ENCODE results near the gene SCN1B. TPM values are rescaled to one million over a fixed set of nuclear protein-coding genes. Genes with fewer than 3 reads are reported as not detected.

Gene SCN1B
- total RNA-seq, result 10.6 and 15.6 TPM in 2 replicates

DNA sequence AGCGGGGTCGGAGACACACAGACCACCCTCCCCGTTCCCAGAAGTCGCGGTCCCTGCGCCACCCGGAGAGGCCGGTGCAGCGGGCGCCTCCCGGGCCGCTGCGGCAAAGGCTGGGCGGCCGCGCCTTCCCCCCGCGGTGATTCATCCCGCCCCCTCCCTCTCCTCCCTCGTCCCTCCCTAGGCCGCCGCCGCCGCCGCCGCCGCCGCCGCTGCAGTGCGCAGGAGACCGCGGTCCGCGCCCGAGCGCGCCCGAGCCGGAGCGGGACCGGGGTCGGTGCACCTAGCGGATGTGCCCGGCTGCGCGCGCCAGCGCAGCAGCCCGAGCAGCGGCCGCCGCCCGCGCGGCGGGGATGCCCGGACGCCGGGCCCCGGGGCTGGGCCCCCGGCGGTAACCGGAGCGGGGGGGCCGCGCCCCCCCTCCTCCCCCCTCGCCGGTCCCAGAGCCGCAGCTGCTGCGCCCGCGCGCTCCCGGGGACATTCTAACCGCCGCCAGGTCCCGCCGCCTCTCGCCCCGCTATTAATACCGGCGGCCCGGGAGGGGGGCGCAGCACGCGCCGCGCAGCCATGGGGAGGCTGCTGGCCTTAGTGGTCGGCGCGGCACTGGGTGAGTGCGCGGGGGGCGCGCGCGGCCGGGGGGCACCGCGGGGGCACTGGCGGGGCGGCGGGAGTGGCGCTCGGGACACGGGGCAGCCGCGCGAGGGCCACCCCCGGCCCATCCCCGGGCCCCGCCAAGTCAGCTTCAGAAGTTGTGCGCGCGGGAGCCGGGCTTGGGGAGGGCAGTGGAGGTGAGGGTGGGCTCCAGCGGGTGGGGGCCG lies at the start of gene SCN1B:
TSS of gene SCN1B (plus strand) at position 214 of the 815 bp plus-strand sequence. CDS start at position 565, 351 bp downstream.

DNA sequence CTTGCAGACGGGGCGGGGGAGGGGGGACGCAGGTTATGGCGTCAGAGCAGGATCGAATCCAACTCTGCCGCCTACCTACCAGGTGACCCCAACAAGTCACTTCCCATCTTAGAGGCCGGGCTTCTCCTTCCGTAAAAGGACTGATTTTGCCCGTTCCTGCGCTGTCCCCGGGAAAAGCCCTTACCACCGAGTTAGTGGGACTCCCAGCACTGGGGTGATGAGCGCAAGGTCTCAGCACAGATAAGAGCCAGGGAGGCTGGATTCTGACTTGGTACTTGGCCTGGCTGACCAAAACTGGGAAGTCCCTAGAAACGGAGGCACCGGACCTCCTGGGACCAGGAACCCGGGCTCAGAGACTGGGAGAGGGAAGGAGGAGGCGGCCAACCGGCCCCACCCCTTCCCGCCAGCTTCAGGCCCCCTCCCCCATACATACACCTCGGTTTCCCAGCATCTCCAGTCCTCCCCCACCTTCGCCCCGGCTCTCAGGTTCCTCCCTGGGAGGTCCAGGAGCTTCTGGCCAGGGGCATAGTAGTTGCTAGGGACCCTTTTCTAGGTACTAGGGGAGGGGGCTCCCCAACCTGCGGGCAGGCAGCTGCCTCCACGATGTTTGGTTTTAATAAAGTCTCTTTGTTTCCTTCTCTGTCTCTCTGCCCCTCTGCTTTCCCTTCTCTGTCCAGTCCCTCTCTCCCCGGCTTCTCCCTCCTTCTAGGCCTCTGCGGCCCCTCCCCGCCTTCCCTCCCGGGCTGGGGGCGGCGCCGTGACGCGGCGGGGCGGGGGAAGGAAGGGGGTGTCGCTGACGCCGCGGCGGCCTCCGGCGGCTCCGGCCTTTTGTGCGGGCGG lies 30.6 kb upstream of the SCN1B start, which contains the start of gene GRAMD1A:
TSS of gene GRAMD1A (plus strand) at position 826 of the 840 bp plus-strand sequence. CDS start 156 bp downstream, outside the sequence.

DNA sequence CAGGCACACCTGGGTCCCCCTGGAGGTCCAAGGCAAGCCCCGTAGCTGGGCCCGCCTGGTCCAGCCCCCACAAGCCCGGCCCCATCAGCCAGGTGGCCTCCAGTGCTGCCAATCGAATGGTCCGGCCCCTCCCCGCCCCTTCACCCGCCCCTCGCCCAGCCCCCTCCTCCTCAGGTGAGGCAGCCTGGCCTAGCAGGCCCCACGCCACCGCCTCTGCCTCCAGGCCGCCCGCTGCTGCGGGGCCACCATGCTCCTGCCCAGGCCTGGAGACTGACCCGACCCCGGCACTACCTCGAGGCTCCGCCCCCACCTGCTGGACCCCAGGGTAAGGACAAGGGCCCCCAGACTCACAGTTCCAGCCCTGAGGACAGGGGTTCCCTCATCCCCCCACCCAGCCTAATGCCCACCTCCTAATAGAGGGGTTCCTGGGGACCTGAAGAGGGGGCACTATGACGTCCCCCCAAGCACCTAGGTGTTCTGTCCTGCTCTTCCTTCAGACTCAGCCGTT lies 11.3 kb downstream of the SCN1B start, which contains the start of gene HPN:
TSS of gene HPN (plus strand) at position 174 of the 508 bp plus-strand sequence. CDS start 786 bp downstream, outside the sequence.

Other genes starting within 250 kb of the SCN1B start
- gene ZNF30, start 103.6 kb upstream of the SCN1B start, total RNA-seq, result 3.1 and 3.3 TPM in 2 replicates
- gene ZNF792, start 66.2 kb upstream of the SCN1B start, total RNA-seq, result 5.2 and 5.8 TPM in 2 replicates
- gene GRAMD1A, start 30.1 kb upstream of the SCN1B start, total RNA-seq, result 19.9 and 20.3 TPM in 2 replicates
- gene HPN, start 11.3 kb downstream of the SCN1B start, total RNA-seq, result 0.09 and 0.16 TPM in 2 replicates
- 0.16 and 1.1 TPM in 2 replicates for gene FXYD3, start 85.4 kb downstream of the SCN1B start, total RNA-seq
- gene LGI4, start 104.6 kb downstream of the SCN1B start, total RNA-seq, result 0.47 and 0.52 TPM in 2 replicates
- gene FXYD1, start 108.4 kb downstream of the SCN1B start, total RNA-seq, result 4.4 and 14.6 TPM in 2 replicates
- gene FXYD7, start 112.8 kb downstream of the SCN1B start, total RNA-seq, result 0.17 TPM in 1 of 2 replicates, not detected in the other
- gene FXYD5, start 124.3 kb downstream of the SCN1B start, total RNA-seq, result 16.8 and 28.7 TPM in 2 replicates
- not detected in 2 replicates for gene FAM187B, start 198.3 kb downstream of the SCN1B start, total RNA-seq
- gene LSR, start 218.5 kb downstream of the SCN1B start, total RNA-seq, result 0.47 TPM in 1 of 2 replicates, not detected in the other
- gene USF2, start 238.5 kb downstream of the SCN1B start, total RNA-seq, result 41.8 and 59.8 TPM in 2 replicates